COLO829 (cell line): ENCODE measurements around the gene MAP3K5.

Source experiments
- DNase-seq: peaks from one replicate; pipeline ENCODE4 v3.0.0; 2012; ENCODE audit warnings: low spot score

MAP3K5 gene

GRCh38 chr6:136750696-136751521 is 41.4 kb downstream of the MAP3K5 start:
- no peak for DNase-seq

- no peak for DNase-seq
Measured at GRCh38 chr6:136749359-136749997, 42.8 kb downstream of the MAP3K5 start.

DNA sequence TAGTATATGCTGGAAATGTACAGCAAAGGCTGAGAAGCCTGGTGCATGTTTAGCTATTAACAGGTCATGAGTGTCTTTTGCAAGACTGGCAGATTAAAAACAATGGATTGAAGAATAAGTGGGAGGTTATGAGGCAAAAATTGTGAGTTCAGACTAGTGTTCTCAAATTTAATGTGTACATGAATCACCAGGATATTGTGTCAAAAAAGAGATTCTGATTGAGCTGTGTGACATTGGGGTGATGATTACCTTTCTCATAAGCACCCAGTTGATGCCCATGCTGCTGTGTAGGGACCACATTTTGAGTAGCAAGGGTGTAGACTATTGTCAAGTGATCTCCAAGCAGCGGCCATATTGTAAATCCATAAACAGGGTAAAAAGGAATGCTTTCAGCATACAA is 44.8 kb downstream of the MAP3K5 start:
- DNase-seq: no peak

DNA sequence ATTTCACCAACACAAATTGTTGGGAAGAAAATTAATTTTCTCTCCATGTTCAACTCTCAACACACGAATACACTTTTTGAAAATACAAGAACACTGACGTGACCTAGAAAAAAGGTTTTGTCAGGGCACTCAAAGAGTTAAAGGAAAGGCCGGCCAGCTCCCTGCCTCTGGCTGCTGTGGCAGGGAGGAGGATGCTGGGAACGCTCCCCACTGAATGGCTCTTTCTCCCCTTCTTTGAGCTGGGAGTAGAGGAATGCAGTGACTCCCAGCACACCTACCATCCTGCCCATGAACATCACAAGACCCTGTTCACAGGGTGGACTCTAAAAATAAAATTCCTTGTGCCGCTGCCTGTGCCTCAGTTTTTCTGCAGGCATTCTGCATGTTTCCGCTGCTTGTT is 47.0 kb downstream of the MAP3K5 start:
- no peak for DNase-seq

DNA sequence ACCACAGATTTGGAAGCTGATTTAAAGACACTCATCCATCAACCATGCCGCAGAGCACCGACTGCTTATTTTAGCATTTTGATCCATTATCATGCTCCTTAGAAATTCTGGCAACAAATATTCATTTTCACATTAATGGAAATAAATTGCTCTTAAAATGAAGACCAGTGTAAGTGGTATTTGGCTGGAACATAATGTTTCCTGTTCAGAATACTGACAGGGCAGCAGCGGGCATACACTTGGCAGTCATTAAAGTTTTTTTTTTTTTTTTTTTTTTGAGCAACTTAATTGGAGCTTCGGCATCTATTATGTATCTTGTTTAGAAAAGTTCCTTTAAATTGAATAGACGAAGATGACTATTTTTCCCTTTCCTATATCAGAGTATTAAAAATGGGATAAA is 47.4 kb downstream of the MAP3K5 start:
- DNase-seq: no peak

GRCh38 chr6:136742125-136742524 is 50.2 kb downstream of the MAP3K5 start:
- no peak for DNase-seq

DNA sequence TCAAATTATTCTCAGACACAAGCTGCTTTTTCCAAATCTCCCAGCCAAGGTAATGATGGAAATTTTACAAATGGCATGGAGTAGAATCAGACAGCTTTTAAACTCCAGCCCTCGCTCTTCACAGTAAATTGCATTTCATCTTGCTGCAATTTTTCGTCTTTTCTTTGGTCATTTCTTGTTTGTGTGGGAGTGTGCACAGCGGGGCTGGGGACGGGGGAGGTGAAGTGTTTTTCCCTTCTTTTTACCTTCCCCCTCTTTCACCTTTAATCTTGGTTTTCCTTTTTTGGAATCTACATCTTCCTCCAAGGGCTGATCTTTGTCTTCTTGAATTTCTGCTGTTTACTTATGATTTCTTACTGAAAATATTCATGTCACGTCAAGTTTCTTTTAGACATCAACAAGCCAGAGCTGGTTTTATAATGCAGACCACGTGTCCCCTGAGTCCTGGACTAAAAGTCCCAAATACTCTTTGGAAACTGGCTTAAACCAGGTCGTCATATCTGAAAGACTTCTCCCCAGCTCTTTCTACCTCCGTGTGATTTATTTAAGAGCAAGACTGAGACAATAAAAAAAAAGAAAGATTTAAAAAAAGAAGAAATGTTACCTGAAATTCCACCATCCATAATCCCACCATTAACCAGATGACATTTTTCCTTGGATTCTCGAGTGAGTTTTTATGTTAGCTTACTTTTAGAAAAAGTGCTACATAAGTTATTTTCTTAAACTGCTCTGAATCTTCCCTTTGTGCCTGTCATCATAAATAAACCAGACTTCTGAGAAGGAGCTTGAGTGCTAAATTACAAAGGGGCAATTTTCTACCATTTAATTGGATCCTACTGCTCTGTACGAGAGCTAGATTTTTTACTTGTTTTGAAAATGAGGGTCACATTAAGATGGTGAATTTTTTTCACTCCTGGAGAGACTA is 52.0 kb downstream of the MAP3K5 start:
- DNase-seq: no peak

GRCh38 chr6:136739501-136739900 is 52.8 kb downstream of the MAP3K5 start:
- DNase-seq: no peak

DNA sequence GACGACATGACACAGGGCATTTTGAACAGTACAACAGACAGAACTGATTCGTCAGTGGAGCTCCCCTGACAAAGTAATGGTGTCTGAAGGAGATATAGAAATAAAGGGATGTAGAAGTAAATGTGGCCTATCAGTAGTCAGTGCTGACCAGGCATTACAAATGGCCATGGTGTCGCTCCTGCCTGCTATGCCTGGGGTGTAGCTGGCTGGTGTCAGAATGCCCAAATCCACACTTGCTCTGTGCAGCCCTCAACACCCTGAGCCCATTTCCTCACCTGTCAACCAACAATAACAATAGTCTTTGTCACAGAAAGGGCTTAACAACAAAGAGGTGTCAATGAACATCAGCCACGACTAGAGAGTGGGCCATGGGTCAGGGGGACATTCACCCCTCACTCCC is 53.2 kb downstream of the MAP3K5 start:
- DNase-seq: no peak

- no peak for DNase-seq
Measured at GRCh38 chr6:136738692-136739057, 53.6 kb downstream of the MAP3K5 start.

- DNase-seq: no peak
Measured at GRCh38 chr6:136737871-136738691, 54.2 kb downstream of the MAP3K5 start.

GRCh38 chr6:136737374-136737844 is 54.9 kb downstream of the MAP3K5 start:
- DNase-seq: no peak

- no peak for DNase-seq
Measured at GRCh38 chr6:136736281-136736960, 55.9 kb downstream of the MAP3K5 start.

GRCh38 chr6:136734977-136735376 is 57.3 kb downstream of the MAP3K5 start:
- no peak for DNase-seq

- DNase-seq: no peak
Measured at GRCh38 chr6:136732889-136733288, 59.4 kb downstream of the MAP3K5 start.

DNA sequence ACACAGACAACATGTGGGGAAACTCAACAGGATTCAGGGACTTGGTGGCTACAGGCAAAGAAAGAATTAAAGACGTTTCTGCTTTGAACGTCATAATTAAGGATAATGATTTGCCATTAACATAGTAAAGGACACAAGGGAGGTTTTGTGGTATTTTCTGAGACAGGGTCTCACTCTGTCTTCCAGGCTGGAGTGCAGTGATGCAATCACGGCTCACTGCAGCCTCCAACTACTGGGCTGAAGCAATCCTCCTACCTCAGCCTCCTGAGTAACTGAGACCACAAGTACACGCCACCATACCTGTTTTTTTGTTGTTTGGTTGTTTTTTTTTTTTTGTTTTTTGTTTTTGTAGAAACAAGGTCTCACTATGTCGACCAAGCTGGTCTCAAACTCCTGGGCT is 62.4 kb downstream of the MAP3K5 start:
- DNase-seq: no peak

- no peak for DNase-seq
Measured at GRCh38 chr6:136728976-136729515, 63.2 kb downstream of the MAP3K5 start.

GRCh38 chr6:136728033-136728939 is 64.0 kb downstream of the MAP3K5 start:
- DNase-seq: no peak

DNA sequence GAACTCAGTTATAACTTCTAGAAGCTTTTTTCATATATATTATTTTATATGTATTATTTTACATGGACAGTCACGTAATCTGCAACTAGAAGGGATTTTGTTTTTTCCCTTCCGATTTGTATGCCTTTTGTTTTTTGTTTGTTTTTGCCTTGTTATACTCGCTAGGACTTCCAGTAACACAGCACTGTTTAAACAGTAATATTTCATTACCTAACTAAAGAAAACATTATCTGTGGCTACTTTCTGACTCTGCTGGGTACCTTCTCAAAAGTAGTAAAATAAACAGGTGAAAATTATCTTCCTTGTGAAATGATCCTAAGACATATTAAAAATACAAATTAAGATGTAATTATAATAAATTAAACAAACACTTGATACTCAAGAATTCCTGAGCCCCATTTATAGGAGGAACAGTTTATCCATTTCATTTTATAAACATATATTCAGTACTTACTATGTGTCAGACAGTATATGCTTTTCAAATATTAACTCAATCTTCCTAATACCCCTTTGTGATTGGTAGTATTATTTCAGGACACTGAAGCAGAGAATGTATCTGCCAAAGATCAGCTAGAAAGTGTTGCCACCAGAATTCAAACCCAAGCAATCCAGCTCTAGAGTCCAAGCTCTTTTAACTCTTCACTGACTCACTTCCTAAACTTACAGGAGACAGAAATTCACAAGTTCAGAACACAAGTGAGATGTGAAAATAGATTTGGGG is 65.3 kb downstream of the MAP3K5 start:
- no peak for DNase-seq
